GDM1 (cell line): ENCODE results near the gene RPA1.

Source experiments
- DNase-seq: peaks from one replicate; lab custom pipeline; 2025; lab: John Stamatoyannopoulos, UW

Gene RPA1

GRCh38 chr17:1909985-1910384, 80.2 kb downstream of the RPA1 start:
- no peak for DNase-seq

GRCh38 chr17:1912146-1912545, 82.3 kb downstream of the RPA1 start:
- no peak for DNase-seq

DNA sequence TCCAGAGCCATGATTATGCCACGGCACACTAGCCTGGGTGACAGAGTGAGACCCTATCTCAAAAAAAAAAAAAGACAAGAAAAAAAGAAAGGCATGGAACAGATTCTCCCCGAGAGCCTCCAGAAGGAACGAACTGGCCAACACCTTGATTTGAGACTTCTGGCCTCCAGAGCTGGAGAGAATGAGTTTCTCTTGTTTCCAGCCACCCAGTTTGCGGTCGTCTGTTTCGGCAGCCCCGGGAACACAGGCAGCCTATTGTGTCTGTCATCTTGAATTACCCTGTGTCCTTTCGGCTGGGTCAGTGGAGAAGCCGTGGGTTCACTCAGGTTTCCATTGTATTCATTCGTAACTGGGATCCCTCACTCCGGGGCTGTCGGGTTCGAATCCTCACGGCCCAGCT, 83.9 kb downstream of the RPA1 start:
- DNase-seq = no peak

GRCh38 chr17:1914661-1915083, 84.9 kb downstream of the RPA1 start:
- DNase-seq = no peak

DNA sequence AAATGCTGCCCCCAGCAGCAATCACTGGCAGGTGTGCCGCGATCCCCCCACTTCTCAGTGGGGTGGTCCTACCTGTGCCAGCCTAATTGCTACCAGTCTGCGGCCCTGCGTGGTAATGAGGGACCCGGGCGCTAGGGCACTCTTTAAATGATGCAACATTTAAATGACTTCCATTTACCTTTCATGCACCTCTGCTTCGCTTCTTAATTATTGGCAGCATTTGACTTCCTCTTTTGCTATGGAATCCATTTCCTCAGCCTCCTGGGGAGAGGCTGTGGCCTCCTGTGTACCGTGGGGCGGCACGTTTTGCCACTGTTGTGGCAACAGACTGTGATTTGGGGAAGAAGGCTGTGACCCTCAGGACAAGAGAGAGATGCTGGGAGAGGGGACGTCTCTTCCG, 86.1 kb downstream of the RPA1 start:
- no peak for DNase-seq

- no peak for DNase-seq
Observed at GRCh38 chr17:1916316-1916715, 86.5 kb downstream of the RPA1 start.

DNA sequence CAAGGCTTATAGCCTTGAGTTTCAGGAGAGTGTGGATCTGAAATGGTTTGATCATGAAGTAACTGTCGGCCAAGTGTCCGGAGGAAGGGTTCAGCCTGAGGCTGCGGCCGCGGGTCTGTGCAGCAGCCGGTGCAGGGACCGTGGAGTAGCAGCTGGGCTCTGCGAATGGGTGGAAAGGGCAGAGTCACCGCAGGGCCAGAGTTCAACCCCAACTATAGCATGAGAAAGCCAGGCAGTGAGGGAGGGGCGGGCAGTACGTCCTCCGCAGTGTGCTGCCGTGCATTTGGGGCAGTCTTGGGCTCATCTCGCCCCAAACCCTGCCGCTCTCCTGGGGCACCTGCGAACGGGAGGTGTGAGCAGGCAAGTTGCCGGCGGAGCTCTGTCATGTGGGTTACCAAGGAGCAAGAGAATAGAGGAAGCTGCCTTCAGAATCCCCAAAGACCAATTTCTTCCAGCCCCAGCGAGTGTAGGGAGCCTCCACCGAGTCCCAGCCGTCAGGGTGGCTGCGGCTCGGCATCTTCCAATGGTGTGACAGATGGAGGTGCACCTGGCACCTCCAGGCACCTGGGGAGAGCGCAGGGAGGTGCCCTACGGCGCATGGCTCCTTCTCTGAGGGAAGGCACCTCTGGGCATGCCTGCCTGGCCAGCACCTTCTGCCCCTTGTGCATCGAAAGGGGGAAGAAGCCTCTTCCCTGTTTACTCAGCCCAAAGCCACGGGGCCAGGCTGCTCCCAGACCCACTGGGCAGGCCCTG, 87.3 kb downstream of the RPA1 start:
- DNase-seq = no peak

- DNase-seq = no peak
Observed at GRCh38 chr17:1918346-1919162, 88.7 kb downstream of the RPA1 start.

DNA sequence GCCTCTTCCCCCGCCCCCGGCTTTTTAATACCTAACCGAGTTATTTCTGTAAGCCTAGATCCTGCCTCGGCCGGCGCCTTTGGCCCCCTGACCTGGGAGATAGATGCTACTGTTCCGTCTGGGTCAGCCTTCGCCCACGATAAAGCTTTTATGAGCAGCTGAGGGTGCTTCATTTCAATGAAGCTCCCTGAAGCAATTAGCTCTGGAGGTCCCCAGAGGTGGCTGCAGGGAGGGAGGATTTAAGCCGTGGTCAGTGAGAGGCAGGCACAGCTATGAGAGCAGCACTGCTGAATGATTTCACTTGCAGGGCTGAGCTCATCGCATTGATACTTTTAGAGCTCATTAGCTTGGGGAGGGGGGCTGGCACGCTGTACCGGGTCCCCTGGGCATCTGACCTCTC, 89.4 kb downstream of the RPA1 start:
- DNase-seq = no peak

GRCh38 chr17:1920948-1921351, 91.1 kb downstream of the RPA1 start:
- DNase-seq = no peak

- DNase-seq = no peak
Observed at GRCh38 chr17:1928976-1929375, 99.2 kb downstream of the RPA1 start.

DNA sequence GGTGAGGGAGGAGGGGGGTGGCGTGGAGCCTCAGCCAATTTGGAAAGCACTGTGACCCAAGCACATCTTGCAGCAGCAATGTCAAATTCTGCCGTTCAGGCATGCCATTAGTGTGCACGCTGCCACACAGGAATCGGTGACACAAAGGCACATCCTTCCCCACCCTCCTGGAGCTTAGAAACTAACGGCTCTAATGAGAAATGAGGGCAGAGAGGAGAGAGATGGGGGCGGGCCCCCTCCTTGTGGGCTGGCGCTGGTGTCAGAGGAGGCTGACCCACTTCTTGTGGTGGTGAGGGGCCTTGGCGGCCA, 100.5 kb downstream of the RPA1 start:
- no peak for DNase-seq

DNA sequence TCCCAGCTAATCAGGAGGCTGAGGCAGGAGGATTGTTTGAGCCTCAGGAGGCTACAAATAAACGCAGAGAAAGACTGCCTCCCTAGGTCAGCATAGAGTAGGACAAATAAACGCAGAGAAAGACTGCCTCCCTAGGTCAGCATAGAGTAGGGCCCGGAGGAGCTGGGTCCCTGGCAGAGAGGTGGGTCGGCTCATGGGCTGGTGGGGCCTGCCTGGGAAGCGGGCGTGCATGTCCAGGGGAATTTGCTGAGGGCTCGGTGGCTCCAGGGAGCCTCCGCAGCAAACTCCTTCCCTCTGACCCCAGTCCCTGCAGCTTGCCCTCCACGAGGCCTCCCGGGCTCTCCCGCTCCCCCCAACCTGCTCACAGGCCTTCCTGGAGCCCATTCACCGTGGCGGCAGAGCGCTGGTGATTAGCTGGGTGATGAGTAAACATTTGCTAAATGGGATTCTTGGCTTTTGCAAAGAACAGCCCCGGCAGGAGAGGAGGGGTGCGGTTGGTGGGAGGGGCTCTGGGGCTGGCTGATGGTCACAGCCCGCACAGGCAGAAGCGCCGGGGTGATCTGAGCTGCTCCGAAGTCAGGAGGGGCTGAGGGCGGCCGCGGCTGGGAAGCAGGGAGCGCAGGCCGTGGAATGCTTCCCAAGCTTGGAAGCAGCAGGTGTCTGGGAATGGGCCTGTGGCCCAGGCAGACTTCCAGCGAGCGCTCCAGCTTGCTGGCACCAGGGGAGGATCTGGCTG, 102.2 kb downstream of the RPA1 start:
- DNase-seq = no peak

- no peak for DNase-seq
Observed at GRCh38 chr17:1933875-1934715, 104.3 kb downstream of the RPA1 start.

DNA sequence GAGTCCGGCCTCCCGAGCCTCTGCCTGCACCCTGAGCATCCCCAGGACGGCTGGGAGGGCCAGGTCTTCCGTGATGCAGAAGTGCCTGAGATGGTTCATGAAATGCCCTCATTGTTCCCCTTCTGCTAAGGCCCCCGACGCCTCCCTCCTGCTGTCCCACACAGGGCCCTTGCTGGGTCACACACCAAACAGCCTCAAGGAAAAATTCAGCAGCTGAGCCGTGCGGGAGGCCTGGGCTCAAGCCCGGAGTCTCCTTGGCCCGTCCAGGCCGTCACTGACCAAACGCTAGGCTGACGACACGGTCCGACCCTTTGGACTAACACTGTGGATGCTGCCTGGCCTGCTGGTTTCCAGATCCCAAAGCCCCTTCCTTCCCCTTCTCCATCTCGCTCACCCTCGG, 105.1 kb downstream of the RPA1 start:
- no peak for DNase-seq

DNA sequence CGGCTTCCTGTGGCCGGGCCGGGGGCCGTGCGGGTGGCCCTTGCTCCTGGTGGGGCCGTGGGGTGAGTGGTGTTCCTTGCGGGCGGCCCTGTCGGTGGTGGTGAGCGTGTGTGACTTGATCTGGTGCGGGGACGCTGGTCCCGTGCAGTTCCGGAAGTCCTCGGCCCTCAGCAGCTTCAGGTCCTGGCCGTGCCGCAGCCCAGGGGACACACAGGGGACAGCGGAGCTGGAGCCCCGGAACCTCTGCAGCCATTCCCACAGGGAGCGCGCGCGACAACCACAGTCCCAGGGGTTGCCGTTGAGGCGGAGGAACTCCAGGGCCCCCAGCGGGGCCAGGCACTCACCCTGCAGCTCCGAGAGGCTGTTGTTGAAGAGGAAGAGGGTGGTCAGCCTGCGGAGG, 107.0 kb downstream of the RPA1 start:
- no peak for DNase-seq

DNA sequence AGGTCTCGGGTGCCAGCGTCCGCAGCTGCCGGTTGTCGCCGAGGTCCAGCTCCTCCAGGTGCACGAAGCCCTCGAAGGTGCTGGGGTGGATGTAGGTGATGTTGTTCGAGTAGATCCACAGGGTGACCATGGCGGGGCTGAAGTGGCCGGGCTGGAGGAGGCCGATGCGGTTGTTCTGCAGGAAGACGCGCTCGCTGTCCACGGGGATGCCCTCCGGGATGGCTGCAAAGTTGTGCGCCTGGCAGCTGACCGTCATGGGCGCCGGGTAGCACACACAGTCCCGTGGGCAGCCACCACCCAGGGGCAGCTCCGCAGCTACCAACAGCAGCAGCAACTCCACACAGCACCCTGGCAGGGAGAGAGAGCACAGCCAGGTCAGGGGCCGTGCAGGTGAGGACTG, 107.7 kb downstream of the RPA1 start:
- DNase-seq = no peak

DNA sequence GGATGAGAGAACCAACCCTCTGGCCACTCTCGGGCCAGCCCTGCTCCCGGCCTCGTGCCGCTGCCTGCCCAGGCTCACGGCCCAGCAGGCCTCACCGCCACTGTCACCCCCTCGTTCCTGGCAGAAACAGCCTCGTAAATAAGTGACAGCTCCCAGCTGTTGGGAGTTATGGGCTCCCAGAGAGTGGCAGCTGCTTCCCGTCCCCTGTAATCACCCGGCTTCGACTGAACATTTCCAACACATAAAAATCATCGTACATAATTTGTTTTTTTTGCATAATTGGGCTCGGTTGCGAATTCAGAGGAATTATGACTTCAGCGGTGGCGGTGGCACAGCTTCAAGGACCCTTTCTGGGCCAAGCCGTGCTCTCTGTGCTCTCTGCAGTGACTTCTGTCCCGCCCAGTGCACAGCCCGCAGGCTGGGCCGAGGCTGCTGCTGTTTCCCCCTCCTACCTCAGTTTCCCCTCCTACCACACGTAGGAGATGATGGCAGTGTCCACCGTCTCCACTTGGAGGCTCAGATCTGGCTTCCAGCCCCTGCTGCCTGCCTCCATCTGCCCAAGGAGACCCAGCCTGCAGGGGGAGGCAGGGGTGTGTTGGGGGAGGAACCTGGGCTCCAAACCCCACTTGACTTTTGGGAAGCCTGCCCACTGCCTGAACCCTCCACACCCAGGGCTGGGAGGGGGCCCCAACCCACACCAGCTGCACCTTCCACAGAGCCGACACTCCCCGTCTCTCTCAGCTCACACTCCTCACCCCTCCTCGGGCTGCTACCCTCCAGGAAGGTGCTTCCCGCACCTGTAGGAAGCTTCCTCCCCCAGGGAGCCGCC, 110.4 kb downstream of the RPA1 start:
- no peak for DNase-seq

DNA sequence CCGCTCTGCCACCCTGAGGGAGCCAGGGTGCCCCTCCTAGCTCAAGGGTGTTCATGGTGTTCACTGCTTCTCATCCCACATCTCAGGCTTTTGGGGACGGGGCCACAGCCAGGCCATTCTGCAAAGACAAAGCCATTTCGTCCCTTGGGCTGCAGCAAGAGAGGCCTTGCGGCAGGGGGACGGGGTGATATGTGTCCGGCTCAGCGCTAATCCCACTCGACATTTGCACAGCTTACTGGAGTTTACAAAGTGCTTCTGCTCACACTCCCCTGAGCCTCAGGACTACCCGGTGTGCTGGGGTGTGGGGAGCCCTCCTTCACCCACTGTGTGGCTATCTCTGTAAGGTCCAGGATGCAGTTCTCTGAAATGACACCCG, 111.0 kb downstream of the RPA1 start:
- DNase-seq = no peak

- DNase-seq = no peak
Observed at GRCh38 chr17:1941272-1942065, 111.7 kb downstream of the RPA1 start.

GRCh38 chr17:1942066-1942365, 112.2 kb downstream of the RPA1 start:
- DNase-seq = no peak
